GM21390 (cell line): Measurements from ENCODE around the gene ACLY.
"Not testable (repeated sequence)": the region's sequence is repeated elsewhere in the genome, so short reads cannot be mapped to it uniquely, and the experiment has no call there.

Experiments used
- ATAC-seq: cut with Tn5 transposase; IDR thresholded peaks from one replicate; pipeline ENCODE4 v1.9.1; 2021; ENCODE audit not compliant: unreplicated experiment

Gene ACLY

DNA sequence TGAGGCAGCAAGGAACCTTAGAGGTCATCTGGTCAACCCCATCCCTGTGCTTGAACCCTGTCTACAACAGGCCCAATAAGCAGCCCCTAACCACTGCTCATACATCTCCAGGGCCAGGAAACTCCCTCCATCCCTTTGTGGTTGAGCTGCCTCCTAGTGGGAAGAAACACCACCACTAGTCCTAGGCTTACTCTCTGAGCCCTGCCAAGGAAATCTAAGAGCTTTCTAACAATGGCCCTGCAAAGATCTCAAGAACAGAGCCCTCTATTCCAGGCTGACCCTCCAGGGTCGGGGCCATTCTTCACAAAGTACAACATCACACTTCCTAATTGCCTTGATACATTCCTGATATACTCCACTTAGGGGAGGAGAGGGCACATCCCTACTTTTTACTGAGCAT lies 5.8 kb downstream of the ACLY start:
- no peak for ATAC-seq

DNA sequence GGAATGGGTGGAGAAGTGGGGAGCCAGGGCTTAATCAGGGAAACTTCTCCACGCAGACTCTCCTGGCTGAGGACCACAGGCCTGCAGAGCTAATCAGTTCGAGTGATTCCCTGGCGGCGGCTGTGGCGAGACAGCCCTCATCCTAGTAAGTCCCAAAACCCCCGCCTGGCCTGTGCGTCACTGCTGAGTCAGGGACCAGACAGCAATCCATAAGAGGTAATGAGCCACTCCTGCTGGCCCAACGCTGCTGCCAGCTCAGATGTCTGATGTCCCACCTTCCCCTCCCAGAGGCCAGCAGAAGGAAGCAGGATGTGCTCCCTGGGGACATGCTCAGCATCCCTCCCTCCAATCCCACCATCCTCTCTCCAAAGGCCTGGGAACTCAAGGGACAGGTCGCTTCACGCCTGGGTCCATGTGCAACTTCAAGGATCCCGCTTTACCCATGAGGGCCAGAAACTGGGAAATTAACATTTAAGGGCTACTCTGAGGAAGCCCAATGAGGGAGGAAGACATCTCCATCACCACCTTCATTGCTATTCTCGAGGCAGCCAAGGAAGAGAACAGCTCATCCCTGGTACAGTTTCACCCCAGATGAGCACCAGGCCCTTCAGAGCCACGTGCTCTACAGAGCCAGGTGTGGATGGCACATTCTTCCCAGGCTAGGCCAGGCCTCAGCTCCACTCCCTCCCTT lies 7.9 kb downstream of the ACLY start:
- no peak for ATAC-seq

DNA sequence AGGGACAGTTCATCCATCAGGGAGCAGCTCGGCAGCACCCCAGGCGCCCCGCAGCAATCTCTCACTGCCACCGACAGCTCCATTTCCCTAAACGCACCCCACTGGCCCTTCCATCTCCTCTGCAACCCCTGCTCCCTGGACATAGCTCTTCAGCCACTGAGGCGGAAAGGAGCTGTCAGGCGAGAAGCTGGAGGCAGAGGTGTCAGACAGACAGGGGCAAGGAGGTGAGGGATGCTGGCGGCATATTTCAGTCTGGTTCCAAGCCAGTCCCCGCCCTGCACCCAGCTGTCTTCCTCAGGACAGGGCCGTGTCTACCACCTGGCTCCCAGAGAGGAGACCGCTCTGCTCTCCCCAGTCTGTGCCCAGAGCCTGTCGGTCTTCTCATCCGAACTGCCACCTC lies 9.7 kb downstream of the ACLY start:
- ATAC-seq: no peak

DNA sequence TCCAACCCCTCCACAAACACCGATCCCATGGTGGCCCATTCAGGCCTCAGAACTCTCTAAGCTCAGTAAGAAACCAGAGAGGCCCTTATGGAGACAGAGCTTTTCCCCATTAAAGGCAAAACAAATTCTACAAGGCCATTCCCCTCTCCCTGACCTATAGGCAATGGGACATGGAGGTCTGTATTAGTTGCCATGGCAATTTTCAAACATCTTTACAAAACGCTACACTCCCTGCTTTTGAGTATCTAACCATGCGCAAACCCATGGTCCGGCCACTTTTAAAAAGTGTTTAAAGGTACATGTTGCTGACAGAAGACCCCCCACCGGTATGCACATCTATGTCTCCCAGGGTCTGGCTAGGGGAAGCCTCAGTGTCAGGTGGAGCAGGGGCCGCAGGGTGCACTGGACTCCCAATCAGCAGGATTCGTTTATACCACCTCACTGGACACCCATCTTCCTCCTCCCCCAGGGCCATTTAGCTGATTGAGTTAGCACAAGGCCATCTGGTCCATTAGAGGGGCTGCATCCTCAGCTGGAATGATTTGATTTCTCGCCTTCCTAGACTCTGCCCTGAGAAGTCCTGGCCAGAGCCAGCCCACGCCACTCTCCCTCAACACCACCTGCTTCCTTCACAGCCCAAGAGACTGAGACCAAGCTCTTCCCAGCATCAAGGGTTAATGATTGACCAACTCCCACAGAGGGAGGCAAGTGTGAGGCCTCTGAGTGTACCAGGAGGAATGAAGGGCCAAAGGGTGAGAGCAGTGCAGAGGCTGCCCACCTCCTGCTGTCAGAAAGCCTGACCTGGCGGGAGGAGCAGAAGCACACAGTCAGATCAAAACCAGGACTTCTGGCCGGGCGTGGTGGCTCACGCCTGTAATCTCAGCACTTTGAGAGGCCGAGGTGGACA lies 10.9 kb downstream of the ACLY start:
- no peak for ATAC-seq

DNA sequence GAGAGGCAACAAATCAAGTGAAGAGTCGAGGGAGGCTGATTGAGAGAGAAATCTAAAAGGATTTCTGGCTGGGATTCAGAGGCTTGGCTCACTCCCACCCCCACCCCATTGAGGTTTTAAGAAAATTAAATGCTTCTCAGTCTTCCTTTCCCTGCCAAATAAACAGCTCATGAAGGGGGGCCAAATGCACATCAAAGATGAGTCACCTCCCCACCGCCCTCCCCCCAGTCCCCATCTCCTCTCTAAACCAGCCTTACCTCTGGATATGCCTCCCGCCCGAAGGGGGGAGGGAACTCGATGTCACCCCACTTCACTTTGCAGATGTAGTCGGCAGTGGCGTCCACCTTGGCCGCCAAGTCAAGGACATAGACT lies 11.6 kb downstream of the ACLY start:
- no peak for ATAC-seq

DNA sequence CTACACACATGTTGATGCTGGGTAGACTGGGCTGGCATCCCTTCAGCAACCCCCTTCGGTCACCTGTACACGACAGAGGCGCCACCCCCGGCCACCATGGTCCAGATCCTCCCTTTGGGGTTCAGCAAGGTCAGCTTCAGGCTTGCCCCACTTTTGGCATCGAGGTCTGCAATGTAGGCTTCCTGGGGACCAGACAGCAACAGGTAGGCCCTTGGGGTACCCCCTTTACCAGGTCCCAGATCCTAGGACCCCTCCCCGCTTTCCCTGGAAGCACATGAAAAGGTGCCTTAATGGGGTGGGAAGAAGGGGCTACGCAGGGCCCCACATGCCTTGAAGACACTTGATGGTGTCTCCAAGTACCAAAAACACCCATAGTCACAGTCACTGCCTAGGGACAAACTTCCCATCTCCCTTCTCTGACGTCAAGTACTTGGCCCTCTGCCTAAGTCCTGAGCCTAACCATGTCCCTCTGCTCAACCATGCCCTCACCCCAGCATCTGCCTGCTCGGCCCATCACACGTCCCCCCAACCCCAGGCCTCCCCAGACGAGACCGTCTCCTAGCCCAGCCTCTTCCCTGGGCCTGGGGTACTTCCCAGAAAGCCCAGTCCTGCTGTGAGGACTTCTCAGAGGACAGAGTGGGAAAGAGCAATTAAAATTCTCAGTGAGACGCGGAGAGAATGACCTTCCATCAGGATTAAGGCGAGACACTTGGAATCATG lies 12.1 kb downstream of the ACLY start:
- no peak for ATAC-seq

DNA sequence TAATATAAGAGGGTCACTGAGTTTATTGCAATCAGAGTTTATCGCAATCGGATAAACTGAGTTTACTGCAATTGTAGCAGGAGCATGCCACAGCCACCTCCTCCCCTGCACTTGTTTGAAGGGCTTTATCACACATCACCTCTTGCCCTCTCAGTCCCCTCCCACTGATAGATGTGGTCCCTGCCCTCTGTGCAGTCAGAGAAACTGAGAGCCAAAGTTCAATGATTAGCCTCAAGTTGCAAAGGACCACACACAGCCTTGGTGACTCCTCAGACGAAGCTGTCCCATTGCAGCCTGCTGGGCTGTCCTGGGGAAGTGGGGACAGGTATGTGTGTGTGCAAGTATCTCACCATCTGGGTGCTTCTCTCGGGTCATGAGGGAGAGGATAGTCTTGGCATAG lies 13.6 kb downstream of the ACLY start:
- ATAC-seq: no peak

DNA sequence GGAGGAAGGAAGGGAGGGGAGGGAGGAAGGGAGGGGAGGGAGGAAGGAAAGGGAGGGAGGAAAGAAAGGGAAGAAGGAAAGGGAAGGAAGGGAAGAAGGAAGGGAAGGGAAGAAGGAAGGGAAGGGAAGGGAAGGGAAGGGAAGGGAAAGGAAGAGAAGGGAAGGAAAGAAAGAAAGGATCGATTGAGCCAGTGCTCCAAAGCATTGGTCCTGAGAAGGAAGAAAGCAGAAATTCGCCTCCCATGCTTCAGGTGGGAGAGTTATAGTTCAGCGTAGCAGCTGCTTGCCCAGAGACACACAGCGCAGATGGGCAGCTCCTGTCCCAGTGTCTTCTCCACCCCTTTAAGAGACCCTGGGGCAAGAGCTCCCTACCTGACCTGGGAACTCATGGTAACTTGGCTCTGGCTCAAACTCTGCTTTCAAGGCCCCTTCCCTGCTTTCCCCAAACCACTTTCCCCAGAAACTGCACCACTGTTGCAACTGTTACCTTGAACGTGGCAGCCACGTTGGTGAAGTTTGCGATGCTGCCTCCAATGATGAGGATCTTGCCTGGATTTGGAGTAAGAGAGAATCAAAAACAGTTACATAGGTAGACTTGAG lies 14.4 kb downstream of the ACLY start:
- ATAC-seq: no peak

DNA sequence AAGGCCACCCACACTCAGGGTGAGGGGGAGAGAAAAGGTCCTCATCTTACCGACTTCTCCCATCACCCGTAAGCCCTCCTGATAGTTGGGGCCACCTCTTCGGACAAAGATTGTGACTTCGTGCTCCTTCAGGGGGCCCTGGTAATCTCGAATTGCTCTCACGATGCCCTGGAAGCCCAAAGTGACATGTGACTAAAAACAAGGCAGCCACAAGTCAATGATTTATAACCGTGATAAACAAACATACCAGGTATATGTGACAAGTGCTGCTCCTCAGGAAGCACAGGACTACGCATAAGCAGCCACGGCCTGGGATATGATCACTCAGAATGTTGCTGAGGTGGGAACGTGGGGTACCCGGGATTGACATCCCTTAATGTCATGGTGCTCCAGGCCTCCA lies 17.1 kb downstream of the ACLY start:
- no peak for ATAC-seq

DNA sequence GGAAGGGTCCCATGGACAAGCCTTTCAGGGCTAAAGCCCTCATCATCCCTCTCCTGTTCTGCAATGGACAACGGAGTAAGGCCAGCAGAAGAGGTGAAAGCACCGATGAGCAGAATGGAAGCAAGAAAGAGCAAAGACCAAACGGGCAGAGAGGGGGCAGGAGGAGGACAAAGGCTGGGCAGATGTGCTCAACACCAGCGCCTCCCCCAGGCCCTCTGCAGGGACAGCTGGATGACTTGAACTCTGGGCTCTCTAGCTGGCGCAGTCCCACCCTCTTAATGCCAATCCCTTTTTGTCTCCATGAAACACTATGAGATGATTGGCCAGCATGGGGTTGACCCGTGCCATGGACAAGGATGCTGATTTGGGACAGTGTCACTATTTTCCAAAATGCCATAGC lies 22.0 kb downstream of the ACLY start:
- ATAC-seq: no peak

DNA sequence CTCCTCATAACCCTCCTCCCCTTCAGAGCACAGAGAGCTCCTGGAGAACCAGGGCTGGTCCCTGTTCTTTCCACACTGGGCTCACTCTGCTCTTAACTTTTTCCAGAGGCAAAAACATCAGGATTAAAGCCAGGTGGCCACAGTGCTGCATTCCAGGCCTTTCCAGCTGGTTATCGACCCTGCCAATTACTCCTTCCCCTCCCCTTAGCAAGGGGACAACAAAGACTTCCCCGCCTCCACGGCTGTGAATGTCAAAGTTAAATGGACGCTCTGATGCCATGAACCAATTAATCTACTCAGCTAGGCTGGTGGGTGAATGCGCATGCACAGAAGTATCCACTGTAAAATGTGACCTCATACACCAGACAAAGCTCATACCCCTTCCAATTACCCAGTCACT lies 23.1 kb downstream of the ACLY start:
- ATAC-seq: no peak

DNA sequence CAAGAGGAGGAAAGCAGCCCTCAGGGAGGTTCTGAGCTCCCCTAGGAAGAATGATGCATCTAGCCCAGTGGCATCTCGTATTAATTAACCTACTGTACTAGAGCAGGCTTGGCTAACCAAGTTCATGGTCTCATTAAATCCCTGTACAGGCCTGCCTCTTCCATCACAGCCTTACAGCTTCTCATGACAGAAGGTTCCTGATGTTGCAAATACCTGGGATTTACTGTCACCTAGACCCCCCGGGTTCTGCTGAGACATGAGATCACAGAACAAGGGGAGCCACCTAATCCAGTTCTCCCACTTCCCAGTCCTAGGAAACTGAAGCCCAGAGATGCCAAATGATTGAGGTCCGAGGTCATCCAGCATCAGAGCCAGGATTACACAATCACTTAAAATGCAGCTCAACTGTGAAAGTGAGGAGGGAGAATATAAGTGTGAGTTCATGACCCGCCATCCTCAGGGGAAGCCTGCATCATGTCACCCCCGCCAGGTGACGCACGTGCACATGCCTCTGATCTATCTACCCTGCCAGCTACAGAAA lies 23.9 kb downstream of the ACLY start:
- ATAC-seq: no peak

DNA sequence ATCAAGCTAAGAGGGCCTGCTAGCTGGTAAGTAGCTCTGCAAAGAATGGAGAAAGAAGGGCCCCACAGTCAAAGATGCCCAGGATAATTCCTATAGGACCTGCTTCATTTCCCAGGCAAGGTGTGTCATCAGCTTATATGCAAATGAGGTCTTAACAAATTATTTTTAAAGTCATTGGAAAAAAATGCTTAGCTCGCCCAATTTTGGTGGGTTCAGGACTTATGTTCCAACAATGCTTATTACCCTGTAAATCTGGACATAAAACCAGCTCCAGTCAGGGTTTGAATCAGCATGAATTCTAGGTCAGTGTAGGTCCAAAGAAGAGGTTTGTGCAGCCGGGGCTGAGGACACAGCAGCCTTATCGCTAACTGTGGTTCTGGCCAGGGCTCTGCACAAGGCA lies 25.4 kb downstream of the ACLY start:
- no peak for ATAC-seq

DNA sequence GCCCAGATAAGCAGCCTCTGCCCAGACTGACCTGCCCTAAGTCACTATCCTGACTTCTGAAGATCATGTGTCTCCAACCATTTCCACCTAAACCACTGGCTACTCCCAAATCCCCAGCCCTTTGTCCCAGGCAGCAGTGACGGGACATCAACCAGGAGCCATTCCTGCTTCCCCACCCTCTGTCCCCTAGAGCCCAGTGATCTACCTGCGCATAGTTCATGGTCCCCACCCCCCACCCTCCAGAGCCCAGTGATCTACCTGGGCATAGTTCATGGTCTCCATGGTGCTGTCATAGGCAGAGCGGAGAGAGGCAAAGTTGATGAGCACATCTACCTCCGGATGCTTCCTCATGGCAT lies 26.8 kb downstream of the ACLY start:
- ATAC-seq: no peak

DNA sequence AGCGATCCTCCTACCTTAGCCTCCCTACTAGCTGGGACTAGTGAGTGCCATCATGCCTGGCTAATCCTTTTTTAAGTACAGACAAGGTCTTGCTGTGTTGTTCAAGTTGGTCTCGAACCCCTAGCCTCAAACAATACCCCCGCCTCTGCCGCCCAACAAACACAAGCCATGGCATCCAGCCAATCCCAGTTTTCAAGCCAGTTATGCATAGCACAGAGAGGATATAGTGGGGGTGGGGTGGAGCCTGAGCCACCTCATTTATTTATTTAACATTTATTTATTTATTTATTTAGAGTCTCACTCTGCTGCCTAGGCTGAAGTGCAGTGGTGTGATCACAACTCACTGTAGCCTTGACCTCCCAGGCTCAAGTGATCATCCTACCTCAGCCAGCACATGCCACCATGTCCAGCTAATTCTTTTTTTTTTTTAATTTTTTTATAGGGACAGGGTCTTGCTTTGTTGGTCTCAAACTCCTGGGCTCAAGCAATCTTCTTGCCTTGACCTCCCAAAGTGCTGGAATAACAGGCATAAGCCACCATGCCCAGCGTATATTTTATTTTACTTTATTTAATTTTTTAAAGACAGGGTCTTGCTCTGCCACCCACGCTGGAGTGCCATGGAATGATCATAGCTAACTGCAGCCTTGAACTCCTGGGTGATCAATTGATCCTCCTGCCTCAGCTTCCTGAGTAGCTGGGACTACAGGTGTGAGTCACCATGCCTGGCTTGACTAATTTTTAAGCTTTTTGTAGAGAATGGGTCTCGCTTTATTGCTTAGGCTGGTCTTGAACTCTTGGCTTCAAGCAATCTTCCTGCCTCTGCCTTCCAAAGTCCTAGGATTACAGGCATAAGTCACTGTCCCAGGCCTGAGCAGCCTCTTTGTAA lies 27.4 kb downstream of the ACLY start:
- no peak for ATAC-seq

DNA sequence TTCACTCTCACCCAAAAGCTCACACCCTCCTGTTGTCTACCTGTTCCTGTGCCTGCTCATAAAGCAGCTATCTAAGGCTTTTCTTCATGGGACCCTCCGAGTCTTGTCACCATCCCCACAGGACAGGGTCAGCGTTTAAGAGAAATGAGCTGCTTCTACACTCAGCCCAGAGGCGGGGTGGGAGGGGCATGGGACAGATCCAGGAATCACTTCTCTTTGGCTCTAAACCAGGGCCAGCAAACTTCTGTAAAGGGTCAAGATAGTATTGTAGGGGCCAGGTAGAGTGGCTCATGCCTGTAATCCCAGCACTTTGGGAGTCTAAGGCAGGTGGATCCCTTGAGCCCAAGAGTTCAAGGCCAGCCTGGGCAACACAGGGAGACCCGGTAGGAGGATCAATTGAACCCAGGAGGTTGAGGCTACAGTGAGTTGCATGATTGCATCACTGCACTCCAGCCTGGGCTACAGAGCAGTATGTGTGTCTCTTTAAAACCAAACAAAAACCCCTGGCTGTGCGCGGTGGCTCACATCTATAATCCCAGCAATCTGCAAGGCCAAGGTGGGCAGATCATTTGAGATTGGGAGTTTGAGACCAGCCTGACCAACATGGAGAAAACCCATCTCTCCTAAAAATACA lies 30.3 kb downstream of the ACLY start:
- ATAC-seq: no peak

DNA sequence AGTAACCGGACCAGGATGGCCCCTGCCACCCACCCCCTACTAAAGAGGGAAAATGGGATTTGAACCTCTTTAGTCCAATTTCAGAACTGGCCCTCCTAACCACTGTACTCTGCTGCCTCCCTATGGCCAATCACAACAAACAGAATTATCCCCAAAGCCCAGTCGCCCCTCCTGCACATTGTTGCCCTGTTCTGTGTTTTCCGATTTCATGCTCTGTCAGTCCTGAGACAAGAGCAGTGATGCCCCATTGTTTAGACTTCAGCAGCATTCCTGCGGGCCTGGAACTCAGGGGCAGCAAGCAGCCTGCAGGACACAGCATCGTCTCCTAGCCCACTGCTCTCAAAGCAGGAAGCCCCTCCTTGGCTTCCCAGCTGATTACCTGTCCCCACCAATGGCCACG lies 33.0 kb downstream of the ACLY start:
- ATAC-seq: no peak

DNA sequence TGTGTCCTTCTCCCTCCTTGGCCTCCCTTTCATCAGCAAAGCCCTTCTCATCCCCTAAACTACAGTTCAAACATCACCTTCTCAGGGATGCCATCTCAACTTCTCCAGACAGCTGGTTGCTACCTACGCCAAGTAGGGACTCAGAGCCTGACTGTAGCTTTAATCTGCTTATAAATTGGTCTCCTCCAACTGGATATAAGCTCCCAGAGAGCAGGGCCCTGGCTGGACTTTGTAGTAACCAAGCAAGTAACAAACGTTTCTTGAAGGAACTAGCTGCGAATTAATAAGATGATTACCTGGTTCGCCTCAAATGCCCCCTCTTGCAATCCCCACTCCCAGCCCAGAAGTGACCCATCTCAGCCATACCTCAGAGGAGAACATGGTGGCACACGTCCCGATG lies 36.0 kb downstream of the ACLY start:
- no peak for ATAC-seq

DNA sequence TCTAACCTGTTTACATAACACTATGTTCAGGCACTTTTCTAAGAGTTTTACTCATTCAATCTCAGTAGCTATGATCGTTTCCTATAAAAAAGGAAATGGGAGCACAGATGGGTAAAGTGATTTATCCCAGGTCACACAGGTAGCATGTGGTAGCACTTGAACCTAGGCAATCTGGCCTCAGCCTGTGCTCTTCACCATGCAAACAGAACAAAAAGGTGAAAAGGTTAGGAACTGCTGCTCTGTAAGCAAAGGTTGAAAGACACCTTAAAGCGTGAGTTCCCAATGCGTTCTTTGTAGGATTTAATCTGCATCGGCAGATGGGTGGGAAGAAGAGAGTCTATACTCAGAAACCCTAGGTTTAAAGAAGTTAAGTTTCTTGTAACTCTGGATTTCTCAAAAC lies 38.6 kb downstream of the ACLY start:
- no peak for ATAC-seq

DNA sequence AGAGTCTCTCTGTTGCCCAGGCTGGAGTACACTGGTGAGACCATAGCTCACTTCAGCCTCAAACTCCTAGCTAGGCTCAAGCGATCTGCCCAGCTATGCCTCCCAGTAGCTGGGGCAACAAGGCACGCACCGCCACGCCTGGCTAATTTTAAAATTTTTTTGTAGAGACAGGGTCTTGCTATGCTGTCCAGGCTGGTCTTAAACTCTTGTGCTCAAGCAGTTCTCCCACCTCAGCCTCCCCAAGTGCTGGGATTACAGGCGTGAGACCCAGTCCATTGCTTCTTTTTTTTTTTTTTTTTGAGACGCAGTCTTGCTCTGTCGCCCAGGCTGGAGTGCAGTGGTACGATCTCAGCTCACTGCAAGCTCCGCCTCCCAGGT lies 44.5 kb downstream of the ACLY start:
- ATAC-seq: not testable (repeated sequence)
